Muscle of back (tissue), 11 donors: Measurements from ENCODE around the gene DAB2. TPM values are rescaled to one million over a fixed set of nuclear protein-coding genes. Genes with fewer than 3 reads are reported as not detected.
"Not testable (repeated sequence)": the region's sequence is repeated elsewhere in the genome, so short reads cannot be mapped to it uniquely, and the experiment has no call there.

Experiments used
- DNase-seq, 3 donors: peaks; one replicate each; pipeline versions ENCODE4 v3.0.0 to v3.0.0-alpha.2; 2013
- polyA plus RNA-seq, 10 donors: library from polyadenylated mRNA; unstranded; fragments of 120-200 nt; gene quantifications; one replicate each; pipeline ENCODE4 v1.2.1, GENCODE V29; 2013; ENCODE audit not compliant: insufficient read length in 10 of 10

DAB2 gene
- polyA plus RNA-seq, 10 donors = 93.1 to 139 (median 110) TPM

GRCh38 chr5:39423331-39423751, 1.4 kb downstream of the DAB2 start:
- DNase-seq = peak in 1 of 3 donors; percentile 74

- no peak for DNase-seq
Measured at GRCh38 chr5:39422728-39423285, 2.0 kb downstream of the DAB2 start.

DNA sequence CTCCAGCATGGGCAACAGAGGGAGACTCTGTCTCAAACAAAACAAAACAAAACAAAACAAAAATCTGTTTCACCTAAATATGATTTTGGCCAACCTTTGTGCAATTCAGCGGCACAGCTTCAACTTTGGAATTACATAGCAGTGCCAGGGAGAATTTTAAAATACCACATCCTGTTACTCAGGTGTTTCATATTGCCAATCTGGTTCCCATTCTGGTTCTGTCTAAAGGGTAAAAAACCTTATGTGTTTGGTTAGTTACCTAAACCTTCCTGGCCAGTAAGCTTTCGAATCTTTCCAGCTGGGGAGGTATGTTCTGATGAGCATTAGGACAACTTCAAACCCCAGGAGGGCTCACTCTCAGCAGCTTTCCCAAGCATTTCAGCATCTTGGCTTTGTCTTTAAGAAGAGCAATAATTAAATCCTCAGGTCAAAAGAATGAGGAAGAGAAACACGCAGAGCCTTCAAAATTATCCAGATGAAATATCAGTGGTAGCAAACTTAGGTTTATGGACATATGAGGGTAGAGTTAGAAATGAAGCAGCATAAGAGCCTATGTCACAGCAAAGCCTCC, 2.7 kb downstream of the DAB2 start:
- peak in 1 of 3 donors; percentile 56 for DNase-seq

DNA sequence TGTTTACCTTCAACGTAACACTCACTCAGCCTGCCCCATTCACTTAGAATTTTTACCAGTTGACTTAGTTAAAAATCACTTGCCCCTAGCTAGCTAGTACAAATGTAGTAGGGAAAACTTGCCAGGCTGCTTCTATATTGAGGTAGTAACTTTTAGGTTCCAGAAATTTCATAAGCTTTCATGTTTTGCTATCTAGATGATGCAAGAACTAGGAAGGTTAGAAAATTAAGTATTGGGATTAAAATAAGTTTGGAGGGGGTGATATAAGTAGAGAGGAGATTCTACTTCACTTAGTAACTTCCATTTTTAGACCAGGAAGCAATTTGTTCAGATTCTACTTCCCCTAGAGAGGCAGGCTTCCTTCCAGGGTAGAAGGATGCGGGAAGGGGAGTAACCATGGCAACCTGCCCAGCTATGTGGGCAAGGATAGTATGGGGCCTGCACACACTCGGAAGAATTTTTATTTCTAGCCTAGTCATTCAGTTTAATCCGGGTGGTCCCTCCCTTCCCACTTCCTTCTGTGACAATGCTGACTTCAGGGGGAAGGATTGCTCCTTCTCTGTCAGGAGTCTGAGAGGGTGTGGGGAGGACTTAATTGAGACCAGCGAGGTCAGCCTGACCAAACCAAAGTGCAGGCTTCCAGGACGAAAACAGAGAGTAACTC, 4.2 kb downstream of the DAB2 start:
- DNase-seq = peak; percentile 73 to 84 (median 82)

- no peak for DNase-seq
Measured at GRCh38 chr5:39419796-39420195, 5.0 kb downstream of the DAB2 start.

- DNase-seq = no peak
Measured at GRCh38 chr5:39417979-39418378, 6.8 kb downstream of the DAB2 start.

DNA sequence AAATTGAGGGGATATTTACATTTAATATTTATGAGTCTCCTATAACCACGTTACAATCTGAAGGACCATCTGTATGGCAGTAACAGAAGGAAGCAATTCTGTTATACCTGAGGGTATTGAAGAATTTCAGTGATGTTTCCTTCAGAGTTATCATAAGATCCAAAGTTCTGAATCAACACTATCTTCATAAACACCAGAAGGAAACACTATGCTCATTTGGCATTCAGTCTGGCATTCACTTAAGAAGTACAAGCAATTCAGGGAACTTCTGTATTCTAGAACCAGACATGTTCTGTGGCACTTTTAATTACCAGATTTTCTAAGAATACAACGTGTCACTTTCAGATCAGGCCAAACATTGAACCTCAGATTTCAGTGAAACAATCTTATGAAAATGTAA, 9.6 kb downstream of the DAB2 start:
- no peak for DNase-seq

DNA sequence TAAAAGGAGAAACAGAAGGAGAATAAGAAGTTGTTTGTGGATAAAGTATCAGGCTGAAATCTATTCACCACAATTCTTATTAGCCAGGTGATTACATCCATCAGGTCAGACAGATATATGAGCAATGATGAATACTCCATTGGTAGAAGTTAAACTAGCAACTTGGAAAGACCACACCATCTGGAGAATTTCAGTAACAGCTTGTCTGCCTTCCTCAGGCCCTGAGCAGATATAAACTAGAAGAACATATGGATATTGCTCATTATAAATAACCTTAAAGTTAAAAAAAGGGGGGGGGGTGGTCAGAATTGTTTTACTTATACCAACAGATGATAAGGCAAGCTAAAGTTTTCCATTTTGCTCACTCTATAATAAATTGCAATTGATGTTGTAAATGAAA, 10.4 kb downstream of the DAB2 start:
- no peak for DNase-seq

GRCh38 chr5:39413771-39414170, 11.0 kb downstream of the DAB2 start:
- DNase-seq = no peak

- DNase-seq = no peak
Measured at GRCh38 chr5:39412721-39413394, 11.9 kb downstream of the DAB2 start.

GRCh38 chr5:39411985-39412384, 12.8 kb downstream of the DAB2 start:
- DNase-seq = no peak

DNA sequence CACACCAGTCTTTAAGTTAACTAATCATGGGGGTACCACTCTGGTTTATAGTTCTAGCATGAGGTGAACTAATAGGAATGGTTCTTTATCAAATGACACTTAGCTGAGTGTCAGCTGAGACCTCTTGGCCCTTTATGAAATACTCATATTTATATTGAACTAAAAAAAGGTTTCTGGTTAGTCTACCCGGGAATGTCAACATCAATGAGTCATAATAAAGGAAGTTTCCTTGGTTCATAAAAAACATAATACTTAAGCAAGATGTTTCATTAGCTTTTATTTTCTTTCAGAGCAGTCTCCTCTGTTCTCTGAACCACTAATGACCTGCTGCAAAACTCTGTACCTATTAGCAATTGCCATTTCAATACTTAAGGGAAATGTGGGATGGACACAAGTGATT, 13.7 kb downstream of the DAB2 start:
- peak in 1 of 3 donors; percentile 46 for DNase-seq

DNA sequence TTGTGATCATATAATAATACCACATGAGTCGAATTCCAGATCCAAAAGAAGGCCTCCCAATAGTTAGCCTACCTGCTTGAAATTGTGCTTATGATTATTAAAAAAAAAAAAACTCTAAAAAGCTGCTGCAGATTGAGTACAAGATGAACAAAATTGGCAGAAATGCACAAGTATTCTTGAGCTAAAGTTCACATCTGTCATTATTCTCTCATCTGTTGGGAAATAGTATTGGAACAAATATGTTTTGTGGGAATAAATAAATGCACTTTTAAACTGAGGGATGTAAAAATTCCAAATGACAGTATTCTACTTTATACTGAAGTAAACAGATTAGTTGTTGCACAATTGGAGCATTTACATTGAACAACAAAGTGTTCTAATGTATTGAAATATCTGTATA, 15.7 kb downstream of the DAB2 start:
- peak in 1 of 3 donors; percentile 58 for DNase-seq

DNA sequence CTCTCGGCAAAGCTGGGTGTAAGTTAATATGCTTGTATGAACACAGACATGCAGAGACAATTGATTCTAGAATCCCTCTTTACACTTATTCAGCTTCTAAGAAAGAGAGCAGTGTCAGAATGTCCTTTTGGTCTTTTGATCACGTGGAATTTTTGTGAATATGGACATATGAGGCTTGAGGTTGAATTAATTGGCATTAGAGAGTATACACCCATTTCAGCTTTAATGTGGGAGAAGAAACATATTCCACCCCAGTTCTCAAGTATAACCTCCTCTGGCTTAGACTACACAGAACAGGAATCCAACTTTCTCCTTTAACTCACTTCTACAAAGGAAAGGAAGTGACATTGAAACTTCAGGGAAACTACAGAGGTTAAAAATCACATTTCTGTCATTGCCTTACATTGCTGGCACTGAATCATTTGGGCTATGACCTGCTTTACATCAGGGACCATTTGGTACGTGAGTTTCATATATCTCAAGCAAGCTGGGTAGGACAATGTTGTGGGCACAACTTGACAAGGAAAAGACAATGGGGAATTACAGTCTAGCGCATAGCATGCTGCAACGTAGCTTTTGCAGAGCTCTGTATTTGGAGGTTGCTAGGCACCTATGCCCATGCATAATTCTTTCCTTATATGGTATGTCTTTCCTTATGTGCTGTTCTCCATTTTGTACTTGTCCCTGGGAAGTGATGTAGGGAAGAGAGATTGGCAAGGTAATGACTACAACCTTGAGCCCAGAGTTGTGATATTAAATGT, 19.5 kb downstream of the DAB2 start:
- DNase-seq = no peak

DNA sequence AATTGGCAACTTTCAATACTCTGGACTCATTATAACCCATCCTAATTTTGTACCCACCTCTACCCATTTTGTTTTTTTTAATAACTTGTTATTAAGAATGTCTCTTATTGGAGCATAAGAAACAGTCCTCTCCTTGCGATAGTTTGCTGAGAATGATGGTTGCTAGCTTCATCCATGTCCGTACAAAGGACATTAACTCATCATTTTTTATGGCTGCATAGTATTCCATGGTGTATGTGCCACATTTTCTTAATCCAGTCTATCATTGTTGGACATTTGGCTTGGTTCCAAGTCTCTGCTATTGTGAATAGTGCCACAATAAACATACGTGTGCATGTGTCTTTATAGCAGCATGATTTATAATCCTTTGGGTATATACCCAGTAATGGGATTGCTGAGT, 21.0 kb downstream of the DAB2 start:
- DNase-seq = not testable (repeated sequence)

- DNase-seq = not testable (repeated sequence)
Measured at GRCh38 chr5:39402140-39402539, 22.6 kb downstream of the DAB2 start.

DNA sequence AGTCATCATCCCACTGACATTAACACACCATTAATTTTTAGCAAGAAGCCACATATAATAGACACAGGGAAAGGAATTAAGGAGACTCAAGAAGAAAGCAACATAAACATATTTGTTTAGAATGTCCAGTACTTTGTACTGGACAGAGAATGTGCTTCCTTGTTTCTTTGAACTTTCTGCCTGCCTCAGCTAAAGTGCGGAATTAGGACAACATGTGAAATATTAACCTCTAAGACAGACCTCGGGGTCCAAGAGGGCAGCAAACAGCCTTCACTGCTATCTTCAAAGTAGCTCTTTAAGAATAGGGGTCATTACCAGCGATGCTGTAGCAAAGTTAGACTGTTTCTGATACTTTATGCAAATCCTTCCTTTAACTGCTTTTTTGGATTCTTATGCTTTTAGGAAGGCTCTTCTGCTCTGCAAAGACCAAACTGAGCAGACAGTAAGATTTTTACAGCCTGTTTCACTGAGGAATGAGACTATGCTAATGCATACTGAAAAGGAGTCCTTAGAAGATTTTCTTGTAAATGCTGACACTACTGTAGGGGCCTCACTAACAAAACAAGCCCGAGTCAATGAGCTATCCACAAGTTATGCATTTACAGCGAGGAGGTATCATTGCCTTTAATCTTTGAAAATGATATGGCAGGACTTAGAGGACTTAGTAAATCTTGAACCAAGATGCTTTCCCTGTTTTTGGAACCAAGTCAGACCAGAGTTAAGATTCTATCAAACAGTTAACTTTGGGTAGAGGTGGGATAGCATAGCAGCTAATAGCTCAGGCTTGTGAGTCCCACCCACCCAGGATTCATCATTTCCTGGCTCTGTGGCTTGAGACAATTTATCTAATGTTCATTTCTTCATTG, 23.8 kb downstream of the DAB2 start:
- peak in 1 of 3 donors; percentile 32 for DNase-seq

- DNase-seq = peak in 2 of 3 donors; percentile 52 to 94
Measured at GRCh38 chr5:39399135-39400036, 25.4 kb downstream of the DAB2 start.

DNA sequence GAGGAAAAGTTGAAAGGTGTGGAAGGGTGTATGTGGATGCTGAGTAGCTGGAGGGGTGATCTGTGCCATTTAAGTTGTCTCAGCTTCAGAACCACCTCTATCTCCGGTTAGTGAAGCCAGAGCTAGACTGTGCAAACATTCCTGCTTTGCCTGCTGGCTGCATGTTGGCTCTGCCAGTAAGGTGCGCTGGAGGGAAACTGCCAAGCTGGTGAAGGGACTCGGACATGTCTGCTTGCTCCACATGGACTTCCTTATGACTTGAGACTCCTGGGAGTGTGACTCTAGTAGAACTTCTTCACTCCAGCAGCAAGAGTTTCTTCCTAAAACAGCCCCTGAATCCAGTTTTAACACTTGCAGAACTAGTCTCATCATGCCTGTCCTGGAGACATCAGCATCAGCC, 27.9 kb downstream of the DAB2 start:
- no peak for DNase-seq

GRCh38 chr5:39395521-39395920, 29.3 kb downstream of the DAB2 start:
- no peak for DNase-seq
